Measurements from ENCODE around the gene SCNN1B. TPM values are rescaled to one million over a fixed set of nuclear protein-coding genes. Genes with fewer than 3 reads are reported as not detected.
"Not testable (repeated sequence)": the region's sequence is repeated elsewhere in the genome, so short reads cannot be mapped to it uniquely, and the experiment has no call there.

SCNN1B gene
- total and polyA plus RNA-seq, 11 donors: 0.15 to 1.1 (median 0.34) TPM; not detected in 6

DNA sequence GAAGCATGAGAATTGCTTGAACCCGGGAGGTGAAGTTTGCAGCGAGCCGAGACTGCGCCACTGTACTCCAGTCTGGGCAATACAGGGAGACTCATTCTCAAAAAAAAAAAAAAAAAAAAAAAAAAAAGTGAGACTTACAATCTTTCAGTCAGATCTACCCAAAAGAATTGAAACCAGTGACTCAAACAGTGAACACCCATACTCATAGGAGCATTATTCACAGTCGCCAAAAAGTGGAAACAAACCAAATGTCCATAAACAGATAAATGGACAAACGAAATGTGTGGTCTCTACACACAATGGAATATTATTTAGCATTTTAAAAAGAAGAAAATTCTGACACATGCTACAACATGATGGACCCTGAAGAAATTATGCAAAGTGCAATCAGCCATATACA is 9.1 kb upstream of the SCNN1B start:
- no peak for ATAC-seq
- 81 to 93% (median 90%) methylated on average over 6 of the region's 6 CpGs for WGBS, 4 donors
- H3K36me3 ChIP-seq: no peaks in the 10 kb centered on the region
- TF ChIP-seq, protein P1, sequence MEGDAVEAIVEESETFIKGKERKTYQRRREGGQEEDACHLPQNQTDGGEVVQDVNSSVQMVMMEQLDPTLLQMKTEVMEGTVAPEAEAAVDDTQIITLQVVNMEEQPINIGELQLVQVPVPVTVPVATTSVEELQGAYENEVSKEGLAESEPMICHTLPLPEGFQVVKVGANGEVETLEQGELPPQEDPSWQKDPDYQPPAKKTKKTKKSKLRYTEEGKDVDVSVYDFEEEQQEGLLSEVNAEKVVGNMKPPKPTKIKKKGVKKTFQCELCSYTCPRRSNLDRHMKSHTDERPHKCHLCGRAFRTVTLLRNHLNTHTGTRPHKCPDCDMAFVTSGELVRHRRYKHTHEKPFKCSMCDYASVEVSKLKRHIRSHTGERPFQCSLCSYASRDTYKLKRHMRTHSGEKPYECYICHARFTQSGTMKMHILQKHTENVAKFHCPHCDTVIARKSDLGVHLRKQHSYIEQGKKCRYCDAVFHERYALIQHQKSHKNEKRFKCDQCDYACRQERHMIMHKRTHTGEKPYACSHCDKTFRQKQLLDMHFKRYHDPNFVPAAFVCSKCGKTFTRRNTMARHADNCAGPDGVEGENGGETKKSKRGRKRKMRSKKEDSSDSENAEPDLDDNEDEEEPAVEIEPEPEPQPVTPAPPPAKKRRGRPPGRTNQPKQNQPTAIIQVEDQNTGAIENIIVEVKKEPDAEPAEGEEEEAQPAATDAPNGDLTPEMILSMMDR (IDR thresholded peaks at IDR 0.05): no peak
- no peak for TF ChIP-seq POLR2A (IDR thresholded peaks at IDR 0.05)
- peaks cover 0 to 12% (median 0%) of the 10 kb centered on the region in 9 donors for H3K27me3 ChIP-seq
- H3K4me1 ChIP-seq: no peaks in the 10 kb centered on the region
- no peaks in the 10 kb centered on the region for H3K9me3 ChIP-seq
- DNase-seq: no peak
- H3K4me3 ChIP-seq: no peak overlapping the region
- intact Hi-C loops (cut with DNase I): no loop called here
- no peak overlapping the region for H3K27ac ChIP-seq

DNA sequence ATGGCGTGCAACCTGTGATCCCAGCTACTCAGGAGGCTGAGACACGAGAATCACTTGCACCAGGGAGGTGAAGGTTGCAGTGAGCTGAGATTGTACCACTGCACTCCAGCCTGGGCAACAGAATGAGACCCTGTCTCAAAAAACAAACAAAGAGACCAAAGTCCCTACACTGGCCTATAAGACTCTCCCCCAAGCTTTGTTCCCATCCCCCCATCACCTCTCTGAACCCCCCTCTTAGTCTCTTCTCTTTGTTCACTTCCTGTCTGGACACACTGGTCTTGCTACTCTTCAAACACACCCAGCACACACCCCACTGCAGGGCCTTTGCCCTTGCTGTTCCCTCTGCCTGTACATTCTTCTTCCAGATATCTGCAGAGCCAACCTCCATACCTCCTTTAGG is 7.8 kb upstream of the SCNN1B start:
- H3K4me3 ChIP-seq: no peak overlapping the region
- H3K9me3 ChIP-seq: no peaks in the 10 kb centered on the region
- 76 to 92% (median 87%) methylated on average over 2 of the region's 2 CpGs for WGBS, 4 donors
- no peak for TF ChIP-seq POLR2A (IDR thresholded peaks at IDR 0.05)
- TF ChIP-seq, protein P1 (IDR thresholded peaks at IDR 0.05): no peak
- DNase-seq: no peak
- H3K27me3 ChIP-seq: peaks cover 0 to 12% (median 0%) of the 10 kb centered on the region in 9 donors
- no peak for ATAC-seq
- intact Hi-C loops (cut with DNase I): no loop called here
- no peaks in the 10 kb centered on the region for H3K4me1 ChIP-seq
- H3K27ac ChIP-seq: no peak overlapping the region
- H3K36me3 ChIP-seq: no peaks in the 10 kb centered on the region

DNA sequence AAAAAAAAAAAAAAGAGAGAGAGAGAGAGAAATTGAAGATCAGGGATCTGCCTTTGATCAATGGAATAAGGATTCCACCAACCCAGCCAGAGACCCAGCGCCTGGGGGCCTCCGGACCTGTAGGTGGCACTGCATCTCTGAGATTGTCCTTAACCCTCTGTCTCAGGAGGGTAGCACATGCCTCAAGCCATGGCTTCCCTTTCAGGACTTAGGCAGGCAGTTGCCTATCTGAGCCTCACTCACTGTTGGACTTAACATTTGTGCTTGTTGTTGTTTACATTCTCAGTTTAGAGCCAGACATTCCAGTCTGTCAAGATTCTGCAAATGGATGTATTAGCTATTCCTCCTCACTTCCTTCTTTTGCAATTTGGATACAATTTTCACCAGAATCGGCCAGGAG is 5.1 kb upstream of the SCNN1B start:
- H3K4me1 ChIP-seq: peaks cover 0 to 4% (median 0%) of the 10 kb centered on the region in 12 donors
- intact Hi-C loops (cut with DNase I): no loop called here
- ATAC-seq (no peak), DNase-seq (no peak)
- TF ChIP-seq, protein P1 (IDR thresholded peaks at IDR 0.05): no peak
- H3K27me3 ChIP-seq: peaks cover 4 to 30% (median 16%) of the 10 kb centered on the region in 9 donors
- no peak overlapping the region for H3K4me3 ChIP-seq
- H3K9me3 ChIP-seq: no peaks in the 10 kb centered on the region
- no peaks in the 10 kb centered on the region for H3K36me3 ChIP-seq
- WGBS, 4 donors: 69 to 81% (median 78%) methylated on average over 3 of the region's 3 CpGs
- H3K27ac ChIP-seq: no peak overlapping the region

DNA sequence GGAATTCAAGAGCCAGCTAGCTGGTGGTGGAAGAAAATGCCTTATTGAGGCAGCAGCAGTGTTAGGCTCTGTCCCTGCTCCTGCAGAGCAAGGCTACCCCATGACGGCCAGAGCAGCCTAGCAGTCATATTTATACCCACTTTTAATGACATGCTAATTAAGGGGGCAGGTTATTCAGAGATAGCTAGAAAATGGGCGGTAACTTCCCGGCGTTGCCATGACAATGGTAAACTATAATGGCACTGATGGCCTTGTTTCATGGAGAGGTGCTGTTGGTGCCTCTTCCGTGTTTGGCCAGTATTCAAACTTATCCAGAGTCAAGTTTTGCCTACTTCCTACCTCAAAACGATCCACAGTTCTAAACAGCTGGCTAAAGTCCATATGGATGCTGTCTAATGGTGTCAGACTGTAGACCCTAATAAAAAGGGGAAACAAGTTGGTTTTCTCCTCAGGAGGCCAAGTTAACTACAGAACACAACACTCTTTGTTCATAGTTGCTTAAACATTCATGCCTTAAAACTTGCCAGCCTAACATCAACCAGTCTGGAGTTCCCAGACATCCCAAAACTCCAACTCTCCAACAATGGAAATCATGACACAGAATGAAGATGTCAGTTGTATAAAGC is 3.7 kb upstream of the SCNN1B start:
- Histone ChIP-seq H3K9me3 (no peaks in the 10 kb centered on the region), H3K4me3 (no peak overlapping the region), H3K36me3 (no peaks in the 10 kb centered on the region), H3K27ac (no peak overlapping the region), H3K4me1 (peaks cover 0 to 11% (median 0%) of the 10 kb centered on the region in 12 donors), H3K27me3 (peaks cover 8 to 40% (median 29%) of the 10 kb centered on the region in 9 donors)
- DNase-seq: no peak
- WGBS, 4 donors: 67 to 79% (median 75%) methylated on average over 6 of the region's 6 CpGs
- no peak for TF ChIP-seq POLR2A (IDR thresholded peaks at IDR 0.05)
- TF ChIP-seq, protein P1 (IDR thresholded peaks at IDR 0.05): no peak
- ATAC-seq: no peak
- intact Hi-C loops (cut with DNase I): no loop called here

DNA sequence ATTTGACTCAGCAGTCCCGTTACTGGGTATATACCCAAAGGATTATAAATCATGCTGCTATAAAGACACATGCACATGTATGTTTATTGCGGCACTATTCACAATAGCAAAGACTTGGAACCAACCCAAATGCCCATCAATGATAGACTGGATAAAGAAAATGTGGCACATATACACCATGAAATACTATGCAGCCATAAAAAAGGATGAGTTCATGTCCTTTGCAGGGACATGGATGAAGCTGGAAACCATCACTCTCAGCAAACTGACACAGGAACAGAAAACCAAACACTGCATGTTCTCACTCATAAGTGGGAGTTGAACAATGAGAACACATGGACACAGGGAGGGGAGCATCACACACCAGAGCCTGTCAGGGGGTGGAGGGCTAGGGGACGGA is 2.3 kb upstream of the SCNN1B start:
- Histone ChIP-seq H3K4me1 (peaks cover 0 to 11% (median 0%) of the 10 kb centered on the region in 12 donors), H3K27me3 (peaks cover 8 to 47% (median 29%) of the 10 kb centered on the region in 9 donors)
- not testable (repeated sequence) for H3K9me3 ChIP-seq, H3K27ac ChIP-seq, ATAC-seq, DNase-seq, H3K36me3 ChIP-seq, H3K4me3 ChIP-seq
- WGBS, 4 donors: 39 to 80% (median 54%) methylated on average over 2 to 3 of the region's 3 CpGs
- intact Hi-C loops (cut with DNase I): loop anchor here in 1 of 10 donors (10.0 kb wide), 1 partner anchor 135 kb away; no protein-coding TSS in a partner anchor
